Measurements from ENCODE around the gene IQGAP1.
A peak's percentile ranks its signal among the peaks of the same experiment; 100 is the strongest.
"Not testable (repeated sequence)": the region's sequence is repeated elsewhere in the genome, so short reads cannot be mapped to it uniquely, and the experiment has no call there.

Gene IQGAP1

DNA sequence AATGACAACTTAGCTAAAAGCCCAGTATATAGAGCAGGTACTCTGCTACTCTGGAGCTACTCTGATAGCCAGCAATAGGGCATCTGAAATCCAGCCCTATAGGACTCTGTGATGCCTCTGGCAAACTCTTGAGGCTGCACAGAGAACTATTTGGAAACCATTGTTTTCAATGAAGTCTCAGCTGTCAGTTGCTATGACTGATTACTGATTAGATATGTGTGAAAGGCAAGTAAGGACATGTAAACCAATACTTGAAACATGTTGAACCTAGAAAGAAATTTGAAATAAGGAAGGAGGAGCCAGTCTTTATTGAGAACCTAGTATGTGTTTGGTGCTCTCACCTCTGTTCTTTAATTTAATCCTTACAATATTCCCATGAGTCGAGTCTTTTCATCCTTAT lies 101.5 kb downstream of the IQGAP1 start:
- no peak for DNase-seq (ENCODE audit: low spot score)

DNA sequence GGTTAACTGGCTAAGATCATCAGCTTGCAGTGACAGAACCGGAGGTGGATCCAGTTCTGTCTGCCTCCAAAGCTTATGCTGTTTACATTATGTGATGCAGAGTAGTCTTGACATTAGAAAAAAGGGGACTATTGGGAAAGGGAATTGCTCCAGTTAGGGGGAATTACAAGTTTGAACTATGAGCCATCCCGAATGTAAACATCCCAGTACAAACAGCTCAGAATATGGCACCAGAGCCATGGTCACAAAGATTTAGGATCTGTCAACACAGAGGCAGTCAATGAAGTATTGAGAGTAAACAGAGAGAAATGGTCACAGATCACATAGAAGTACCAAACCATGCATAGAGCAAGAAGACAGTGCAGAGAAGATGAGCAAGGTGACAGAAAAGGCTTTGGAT lies 101.9 kb downstream of the IQGAP1 start:
- DNase-seq (ENCODE audit: low spot score), result no peak

DNA sequence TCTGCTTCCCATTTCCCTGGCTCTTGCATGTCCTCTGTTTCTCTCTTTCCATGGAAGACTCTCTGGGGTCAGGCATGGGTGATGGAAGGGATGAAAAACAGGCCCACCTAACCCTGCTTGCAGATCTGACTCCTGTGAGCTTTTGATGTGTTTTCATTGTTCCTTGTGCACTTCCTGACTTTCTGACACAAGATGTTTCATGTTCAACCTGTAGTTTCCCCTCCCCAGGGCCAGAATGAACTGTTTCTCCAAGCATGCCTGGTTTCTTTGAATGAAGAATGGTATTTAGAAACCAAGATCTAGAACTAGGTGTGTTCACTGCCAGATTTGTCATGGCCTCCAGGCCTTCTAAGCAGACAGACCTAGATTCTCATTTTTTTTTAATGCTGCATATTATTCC lies 105.6 kb downstream of the IQGAP1 start:
- DNase-seq (ENCODE audit: low spot score), result no peak

DNA sequence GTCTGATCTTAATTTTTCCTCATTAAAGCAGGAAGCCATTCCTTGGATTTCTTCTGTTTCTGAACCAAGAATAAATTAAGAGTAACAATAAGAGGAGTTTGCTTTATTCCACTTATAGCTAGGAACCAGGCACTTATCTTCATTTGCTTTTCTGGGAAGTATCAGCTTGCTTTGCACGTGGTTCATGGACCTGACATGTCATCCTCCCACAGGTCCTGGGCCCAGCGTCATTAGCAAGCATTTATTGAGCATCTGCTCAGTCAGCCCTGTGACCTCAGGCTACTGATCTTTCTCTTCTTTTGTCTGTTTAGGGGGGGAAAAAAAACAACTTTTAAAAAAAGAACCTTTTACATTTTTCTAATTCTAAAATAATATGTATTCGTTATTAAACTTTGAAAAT lies 107.0 kb downstream of the IQGAP1 start:
- no peak for DNase-seq (ENCODE audit: low spot score)

DNA sequence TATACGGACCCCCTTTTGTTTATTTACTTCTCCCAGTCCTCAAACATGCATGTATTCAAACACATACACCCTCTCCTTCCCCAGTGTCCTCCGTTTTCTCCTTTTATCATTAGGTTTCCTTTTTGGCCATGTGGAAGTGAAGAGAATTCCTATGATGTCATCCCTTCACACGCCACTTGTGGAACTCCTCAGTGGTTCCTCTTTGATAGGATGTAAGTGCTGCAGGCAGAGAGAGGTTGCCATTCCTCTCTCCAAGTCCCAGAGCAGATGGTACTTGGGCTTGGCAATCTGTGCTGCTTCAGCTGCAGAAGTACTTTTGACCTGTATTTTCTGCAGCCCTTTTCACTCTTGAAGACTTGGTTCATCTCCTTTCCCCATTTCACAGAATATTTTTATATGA lies 108.7 kb downstream of the IQGAP1 start:
- no peak for DNase-seq (ENCODE audit: low spot score)

DNA sequence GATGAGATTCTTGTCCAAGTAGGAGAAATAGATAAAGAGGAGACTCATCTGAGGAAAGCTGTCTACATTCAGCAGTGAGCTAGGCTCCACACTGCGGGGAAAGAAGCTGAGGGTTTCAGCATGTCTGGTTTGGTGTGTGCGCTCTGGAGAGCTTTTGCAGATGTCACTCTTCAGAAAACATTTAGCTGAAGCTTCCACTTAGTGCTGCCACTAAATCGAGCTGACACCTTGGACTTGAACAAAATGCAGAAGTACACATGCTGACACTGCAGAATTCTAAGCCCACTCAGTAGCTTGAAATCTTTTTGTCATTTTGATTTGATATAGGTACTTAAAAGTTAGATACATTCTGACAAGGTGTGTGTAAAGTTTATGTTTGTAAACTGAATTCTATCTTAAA lies 109.3 kb downstream of the IQGAP1 start:
- no peak for DNase-seq (ENCODE audit: low spot score)

DNA sequence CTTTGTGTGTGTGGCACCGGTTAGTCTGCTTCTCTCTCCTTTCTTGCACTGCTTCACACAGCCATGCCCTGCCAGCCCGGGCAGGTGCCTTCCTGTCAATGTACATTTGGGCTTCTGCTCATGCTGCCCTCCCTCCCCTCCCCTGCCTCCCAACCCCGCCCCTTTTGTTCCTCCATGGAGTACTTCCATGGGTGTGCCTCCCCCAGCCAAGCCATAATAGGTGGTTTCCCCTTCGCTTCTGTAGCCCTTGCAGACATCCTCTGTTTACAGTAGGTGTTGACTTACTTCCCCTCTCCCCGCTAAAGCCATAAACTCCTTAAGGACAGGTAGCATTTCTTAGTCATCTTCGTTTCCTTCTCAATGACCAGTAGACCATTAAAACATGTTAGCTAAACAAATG lies 109.9 kb downstream of the IQGAP1 start:
- no peak for DNase-seq (ENCODE audit: low spot score)

DNA sequence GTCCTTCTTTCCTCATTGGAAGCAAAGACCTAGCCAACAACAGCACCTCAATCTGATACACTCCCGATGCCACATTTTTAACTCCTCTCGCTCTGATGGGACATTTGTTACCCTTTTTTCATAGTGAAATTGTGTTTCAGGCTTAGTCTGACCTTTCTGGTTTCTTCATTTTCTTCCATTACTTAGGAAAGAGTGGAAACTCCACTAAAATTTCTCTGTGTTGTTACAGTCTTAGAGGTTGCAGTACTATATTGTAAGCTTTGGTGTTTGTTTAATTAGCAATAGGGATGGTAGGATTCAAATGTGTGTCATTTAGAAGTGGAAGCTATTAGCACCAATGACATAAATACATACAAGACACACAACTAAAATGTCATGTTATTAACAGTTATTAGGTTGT lies 112.1 kb downstream of the IQGAP1 start:
- DNase-seq (ENCODE audit: low spot score), result no peak

DNA sequence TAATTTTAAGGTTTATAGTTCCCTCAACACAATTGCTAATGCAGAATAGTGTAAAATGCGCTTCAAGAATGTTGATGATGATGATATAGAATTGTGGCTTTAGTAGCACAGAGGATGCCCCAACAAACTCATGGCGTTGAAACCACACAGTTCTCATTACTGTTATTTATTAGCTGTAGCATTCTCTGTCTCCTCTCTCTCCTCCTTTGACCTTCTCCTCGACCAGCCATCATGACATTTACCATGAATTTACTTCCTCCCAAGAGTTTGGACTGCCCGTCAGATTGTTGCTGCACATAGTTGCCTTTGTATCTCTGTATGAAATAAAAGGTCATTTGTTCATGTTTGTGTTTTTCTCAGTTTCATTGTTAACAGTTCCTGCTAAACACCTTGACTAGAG lies 113.9 kb downstream of the IQGAP1 start:
- no peak for DNase-seq (ENCODE audit: low spot score)

DNA sequence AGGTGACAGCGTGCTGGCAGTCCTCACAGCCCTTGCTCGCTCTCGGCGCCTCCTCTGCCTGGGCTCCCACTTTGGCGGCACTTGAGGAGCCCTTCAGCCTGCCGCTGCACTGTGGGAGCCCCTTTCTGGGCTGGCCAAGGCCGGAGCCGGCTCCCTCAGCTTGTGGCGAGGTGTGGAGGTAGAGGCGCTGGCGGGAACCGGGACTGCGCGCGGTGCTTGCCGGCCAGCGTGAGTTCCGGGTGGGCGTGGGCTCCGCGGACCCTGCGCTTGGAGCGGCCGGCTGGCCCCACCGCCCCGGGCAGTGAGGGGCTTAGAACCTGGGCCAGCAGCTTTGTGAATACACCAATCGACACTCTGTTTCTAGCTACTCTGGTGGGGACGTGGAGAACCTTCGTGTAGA lies 122.7 kb downstream of the IQGAP1 start:
- DNase-seq (ENCODE audit: low spot score), result not testable (repeated sequence)

DNA sequence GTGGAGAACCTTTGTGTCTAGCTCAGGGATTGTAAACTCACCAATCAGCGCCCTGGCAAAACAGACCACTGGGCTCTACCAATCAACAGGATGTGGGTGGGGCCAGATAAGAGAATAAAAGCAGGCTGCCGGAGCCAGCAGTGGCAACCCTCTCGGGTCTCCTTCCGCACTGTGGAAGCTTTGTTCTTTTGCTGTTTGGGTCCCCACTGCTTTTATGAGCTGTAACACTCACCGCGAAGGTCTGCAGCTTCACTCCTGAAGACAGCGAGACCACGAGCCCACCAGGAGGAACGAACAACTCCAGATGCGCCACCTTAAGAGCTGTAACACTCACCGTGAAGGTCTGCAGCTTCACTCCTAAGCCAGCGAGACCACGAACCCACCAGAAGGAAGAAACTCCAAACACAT lies 123.2 kb downstream of the IQGAP1 start:
- not testable (repeated sequence) for DNase-seq (ENCODE audit: low spot score)

DNA sequence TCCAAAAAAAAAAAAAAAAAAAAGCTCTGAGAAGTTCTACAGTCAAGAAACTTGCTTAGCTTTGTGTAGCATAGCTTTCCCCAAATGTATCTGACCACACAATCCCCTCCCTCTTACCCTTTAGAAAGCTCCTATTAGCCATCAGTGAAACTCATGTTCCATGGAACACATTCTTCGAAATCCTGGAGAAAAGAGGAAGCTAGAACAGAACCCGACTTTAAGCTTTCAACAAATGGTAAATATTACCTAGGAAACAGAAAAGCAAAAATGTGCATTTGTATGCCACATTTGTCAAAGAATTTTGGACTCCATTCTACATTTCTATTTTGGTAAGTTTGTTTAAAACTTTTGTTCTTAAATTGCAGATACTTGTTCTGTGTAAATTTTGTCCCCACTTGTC lies 124.2 kb downstream of the IQGAP1 start:
- no peak for DNase-seq (ENCODE audit: low spot score)

DNA sequence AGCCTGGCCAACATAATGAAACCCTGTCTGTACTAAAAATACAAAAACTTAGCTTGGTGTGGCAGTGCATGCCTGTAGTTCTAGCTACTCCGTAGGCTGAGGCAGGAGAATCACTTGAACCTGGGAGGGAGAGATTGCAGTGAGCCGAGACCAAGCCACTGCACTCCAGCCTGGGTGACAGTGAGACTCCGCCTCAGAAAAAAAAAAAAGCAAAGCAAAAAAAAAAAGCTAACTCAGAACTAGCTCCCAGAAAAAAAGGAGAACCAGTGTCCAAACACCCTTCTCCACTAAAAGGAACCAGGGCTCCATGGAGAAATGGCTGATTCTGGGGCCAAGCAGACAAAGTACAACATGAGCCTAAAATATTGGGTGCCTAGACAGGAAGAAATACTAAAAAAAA lies 124.9 kb downstream of the IQGAP1 start:
- DNase-seq (ENCODE audit: low spot score), result no peak

DNA sequence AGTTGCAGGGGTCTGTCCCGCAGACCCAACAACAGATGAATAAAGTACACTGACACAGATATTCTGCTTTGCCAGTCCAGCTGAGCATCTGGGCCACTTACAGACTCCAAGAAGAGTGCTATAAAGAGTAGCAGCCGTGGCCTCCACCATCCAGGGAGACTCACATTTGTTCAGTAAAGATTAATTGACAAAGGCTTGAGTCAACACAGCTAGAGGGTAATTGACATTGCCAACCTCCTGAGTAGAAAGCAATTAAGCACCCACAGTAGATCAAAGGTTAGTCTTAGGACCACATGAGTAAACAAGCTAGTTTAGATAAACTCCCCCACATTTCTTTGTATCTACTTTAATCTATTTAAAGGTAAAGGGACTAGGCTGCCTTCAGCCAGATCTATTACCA lies 125.4 kb downstream of the IQGAP1 start:
- no peak for DNase-seq (ENCODE audit: low spot score)

DNA sequence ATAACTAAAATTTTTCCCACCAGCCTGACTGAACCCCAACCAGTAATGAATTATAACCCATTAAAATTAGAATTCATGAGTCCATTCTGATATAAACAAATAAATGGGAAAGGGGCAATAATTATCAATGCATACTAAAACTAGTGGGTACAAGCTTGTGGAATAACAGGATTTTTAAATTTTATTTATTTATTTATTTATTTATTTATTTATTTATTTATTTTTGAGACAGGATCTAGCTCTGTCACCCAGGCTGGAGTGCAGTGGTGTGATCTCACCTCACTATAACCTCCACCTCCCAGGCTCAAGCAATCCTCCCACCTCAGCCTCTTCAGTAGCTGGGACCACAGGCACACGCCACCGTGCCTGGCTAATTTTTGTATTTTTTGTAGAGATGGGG lies 125.9 kb downstream of the IQGAP1 start:
- DNase-seq (ENCODE audit: low spot score), result not testable (repeated sequence)

DNA sequence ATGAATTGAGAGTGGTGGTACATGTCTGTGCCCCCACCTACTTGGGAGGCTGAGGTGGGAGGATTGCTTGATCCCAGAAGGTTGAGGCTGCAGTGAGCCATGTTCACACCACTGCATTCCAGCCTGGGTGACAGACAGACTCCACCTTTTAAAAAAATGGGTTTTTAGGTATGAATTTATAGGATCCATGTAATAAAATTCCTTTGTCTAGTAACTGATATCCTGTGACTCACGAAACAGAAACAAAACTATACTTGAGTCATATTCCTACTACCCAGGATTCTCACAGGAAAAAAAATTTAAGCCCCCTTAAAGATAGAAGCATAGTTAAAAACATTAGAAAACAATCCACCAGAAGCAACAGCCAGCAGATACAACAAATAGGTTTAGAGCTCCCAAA lies 131.6 kb downstream of the IQGAP1 start:
- DNase-seq (ENCODE audit: low spot score), result no peak

DNA sequence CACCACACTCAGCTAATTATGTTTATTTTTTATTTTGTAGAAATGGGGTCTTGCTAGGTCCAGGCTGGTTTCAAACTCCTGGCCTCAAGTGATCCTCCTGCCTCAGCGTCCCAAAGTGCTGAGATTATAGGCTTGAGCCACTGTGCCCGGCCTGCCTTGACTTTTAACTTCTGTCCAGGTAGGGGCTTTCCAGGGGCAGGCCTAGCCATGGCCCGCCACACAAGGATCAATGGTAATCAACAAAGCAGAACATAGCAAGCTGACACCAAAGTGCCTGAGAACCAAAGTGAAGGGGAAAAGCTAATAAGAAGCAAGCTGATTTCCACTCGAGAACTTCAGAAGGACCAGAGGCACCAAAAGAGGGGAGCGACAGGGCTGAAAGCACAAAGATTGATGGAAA lies 132.3 kb downstream of the IQGAP1 start:
- DNase-seq (ENCODE audit: low spot score), result no peak

DNA sequence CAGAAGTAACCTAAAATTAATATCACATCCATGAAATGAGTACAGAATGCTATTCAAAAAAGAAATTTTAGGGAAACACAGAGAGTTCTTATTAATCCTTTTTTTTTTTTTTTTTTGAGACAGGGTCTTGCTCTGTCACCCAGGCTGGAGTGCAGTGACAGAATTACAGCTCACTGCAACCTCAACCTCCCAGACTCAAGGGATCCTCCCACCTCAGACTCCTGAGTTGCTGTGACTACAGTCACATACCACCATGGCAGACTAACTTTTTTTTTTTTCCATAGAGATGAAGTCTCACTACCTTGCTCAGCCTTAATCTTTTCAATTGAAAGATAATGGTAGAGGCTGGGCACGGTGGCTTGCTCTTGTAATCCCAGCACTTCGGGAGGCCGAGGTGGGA lies 135.3 kb downstream of the IQGAP1 start:
- DNase-seq (ENCODE audit: low spot score), result no peak

DNA sequence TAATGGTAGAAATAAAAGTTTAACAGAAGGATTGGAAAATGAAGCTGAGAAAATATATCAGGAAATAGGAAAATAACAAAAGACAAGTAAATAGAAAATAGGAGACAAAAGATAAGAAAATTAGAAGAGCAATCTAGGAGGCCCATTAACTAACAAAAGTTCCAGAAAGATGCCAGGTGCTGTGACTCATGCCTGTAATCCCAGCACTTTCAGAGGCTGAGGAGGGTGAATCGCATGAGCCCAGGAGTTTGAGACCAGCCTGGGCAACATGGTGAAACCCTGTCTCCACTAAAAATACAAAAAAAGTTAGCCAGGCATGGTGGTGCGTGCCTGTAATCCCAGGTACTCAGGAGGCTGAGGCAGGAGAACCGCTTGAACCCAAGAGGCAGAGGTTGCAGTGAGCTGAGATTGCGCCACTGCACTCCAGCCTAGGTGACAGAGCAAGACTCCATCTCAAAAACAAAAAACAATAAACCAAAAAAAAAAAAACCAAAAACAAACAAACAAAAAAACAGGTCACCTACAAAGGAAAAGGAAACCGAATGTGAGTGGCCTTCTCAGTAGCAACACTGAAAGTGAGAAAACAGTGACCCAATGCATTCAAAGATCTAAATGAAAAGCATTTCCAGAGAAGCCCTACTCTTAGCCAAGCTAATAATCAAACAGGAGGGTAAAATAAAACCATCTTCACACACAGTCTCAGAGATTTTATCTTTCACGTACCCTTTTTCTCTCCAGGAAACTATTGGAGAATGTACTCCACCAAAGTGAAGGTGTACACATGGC lies 136.2 kb downstream of the IQGAP1 start:
- not testable (repeated sequence) for DNase-seq (ENCODE audit: low spot score)

DNA sequence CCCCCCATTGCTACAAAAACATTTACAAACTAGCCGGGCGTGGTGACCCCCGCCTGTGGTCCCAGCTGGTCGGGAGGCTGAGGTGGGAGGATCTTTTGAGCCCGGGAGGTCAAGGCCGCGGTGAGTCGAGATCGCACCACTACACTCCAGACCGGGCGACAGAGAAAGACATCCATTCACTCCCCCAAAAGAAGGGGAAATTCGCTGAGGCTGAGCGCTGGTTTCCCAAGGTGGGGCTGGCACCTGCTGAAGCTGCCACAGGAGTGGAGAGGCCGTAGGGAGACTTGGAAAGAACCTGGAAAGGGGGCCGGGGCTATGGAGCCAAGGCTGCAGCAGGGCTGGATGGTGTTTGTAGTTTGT lies 140.9 kb downstream of the IQGAP1 start:
- no peak for DNase-seq (ENCODE audit: low spot score)

DNA sequence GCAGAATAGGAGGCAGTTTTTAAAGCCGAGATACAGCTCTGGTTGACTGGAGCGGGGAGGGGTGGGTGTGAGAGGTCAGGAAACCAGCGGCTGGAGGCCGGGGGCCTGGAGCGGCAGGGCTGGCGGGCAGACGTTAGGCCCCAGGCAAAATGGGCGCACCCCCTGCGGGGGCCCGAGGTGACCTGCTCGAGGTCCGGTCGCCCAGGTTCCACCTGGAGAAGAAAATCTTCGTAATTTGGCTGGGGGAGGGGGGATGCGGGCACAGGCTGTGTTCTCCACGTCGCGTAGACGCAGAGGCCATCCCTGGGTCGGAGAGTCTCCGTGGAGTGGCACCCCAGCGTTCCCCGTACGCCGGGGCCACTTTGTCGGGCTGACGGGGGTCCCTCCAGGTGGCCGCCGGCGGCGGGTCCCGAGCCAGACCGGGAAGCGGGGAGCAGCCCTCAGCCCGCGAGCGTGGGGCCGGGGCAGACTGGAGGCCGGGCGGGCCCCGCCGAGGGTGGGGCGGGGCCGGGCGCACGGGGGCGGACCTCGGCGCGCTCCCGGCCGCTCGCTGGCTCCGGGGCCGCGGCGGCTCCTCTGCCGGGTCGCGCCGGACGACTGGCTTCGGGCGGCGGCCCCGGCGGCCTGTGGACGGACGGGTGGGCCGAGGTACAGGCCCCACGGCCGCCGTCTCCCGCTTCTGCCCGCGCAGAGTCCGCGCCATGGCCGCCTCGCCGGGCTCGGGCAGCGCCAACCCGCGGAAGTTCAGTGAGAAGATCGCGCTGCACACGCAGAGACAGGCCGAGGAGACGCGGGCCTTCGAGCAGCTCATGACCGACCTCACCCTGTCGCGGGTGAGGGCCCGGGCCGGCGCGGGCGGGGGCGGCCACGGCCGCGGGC lies 141.6 kb downstream of the IQGAP1 start, which contains the start of gene CRTC3:
CRTC3 (plus strand) TSS at position 553 of the 879 bp plus-strand sequence; CDS start at position 702, 149 bp downstream.
- peak; percentile 95 for DNase-seq (ENCODE audit: low spot score)

DNA sequence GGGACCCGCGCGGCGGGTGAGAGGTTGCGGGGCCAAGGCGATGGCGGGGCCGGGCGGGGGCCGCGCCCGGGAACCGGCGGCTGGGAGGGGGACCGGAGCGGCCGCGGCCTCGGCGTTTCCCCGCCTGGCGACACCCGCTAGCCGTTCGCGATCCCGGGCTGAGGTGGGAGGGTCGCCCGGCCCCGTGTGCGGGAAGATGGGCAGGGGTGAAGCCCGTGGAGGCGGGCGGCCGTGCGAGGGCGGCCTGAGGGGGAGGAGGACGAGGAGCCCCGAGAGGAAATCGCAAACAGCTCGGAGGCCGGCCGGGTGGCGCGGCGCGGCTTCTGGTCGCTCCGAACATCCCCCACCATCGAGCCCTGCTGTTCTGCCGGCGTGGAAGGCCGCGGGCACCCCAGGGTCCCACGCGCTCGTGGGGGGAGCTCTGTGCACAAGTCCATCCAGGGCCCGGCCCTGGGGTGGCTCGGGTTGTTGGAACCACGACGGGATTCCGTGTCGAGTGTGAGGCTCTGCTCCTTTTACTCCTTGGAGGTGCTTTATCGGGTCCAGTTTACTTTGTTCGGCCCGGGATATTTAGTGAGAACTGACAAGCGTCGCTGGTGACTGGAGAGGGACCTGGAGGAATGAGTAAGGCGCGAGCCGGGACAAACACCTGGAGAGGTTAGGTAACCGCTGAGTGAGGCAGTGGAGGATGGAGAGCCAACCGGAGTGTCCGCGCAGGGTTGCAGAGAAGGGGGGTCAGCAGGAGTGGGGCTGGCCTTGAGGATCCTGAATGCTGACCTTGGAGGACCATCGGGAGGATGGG lies 142.4 kb downstream of the IQGAP1 start:
- peak; percentile 76 for DNase-seq (ENCODE audit: low spot score)

Data from AG20443 (cell line).